ENCODE measurements around the gene PACS2. TPM values are rescaled to one million over a fixed set of nuclear protein-coding genes. Genes with fewer than 3 reads are reported as not detected.

Gene PACS2
- total RNA-seq, 4 donors from 2014 or later = 59.8 to 97.4 (median 71.2) TPM

DNA sequence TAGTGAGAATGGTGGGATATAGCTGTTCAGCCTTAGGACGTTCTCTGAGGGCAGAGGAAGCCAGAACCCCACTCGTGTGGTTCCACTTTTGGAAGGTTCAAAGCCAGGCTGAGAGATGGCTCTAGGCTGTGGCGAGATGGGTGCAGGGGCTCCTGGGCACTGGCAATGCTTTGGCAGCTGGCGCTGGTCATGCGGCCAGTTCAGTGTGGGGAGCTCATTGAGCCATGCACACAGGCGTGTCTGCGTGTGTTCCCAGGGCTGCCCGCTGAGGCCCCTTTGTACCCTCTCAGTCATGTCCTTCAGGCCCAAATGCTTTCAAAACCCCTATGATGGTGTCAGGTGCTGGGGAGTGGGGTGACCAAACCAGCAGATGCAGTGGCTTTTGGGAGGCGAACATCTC lies 85.5 kb downstream of the PACS2 start:
- TF ChIP-seq POLR2A (IDR thresholded peaks at IDR 0.05; ENCODE audit: low read depth) (no peak), POLR2AphosphoS5 (IDR thresholded peaks at IDR 0.05) (no peak), EP300 (IDR thresholded peaks at IDR 0.05) (no peak)
- TF ChIP-seq, protein P1, sequence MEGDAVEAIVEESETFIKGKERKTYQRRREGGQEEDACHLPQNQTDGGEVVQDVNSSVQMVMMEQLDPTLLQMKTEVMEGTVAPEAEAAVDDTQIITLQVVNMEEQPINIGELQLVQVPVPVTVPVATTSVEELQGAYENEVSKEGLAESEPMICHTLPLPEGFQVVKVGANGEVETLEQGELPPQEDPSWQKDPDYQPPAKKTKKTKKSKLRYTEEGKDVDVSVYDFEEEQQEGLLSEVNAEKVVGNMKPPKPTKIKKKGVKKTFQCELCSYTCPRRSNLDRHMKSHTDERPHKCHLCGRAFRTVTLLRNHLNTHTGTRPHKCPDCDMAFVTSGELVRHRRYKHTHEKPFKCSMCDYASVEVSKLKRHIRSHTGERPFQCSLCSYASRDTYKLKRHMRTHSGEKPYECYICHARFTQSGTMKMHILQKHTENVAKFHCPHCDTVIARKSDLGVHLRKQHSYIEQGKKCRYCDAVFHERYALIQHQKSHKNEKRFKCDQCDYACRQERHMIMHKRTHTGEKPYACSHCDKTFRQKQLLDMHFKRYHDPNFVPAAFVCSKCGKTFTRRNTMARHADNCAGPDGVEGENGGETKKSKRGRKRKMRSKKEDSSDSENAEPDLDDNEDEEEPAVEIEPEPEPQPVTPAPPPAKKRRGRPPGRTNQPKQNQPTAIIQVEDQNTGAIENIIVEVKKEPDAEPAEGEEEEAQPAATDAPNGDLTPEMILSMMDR (IDR thresholded peaks at IDR 0.05) = no peak
- peaks cover 0 to 12% (median 0%) of the 10 kb centered on the region in 4 donors for H3K9me3 ChIP-seq
- no peak overlapping the region for H3K4me3 ChIP-seq
- H3K27me3 ChIP-seq = no peaks in the 10 kb centered on the region
- peaks cover 21 to 34% (median 27%) of the 10 kb centered on the region in 4 donors for H3K4me1 ChIP-seq
- peaks cover 0 to 23% (median 11%) of the 10 kb centered on the region in 4 donors for H3K36me3 ChIP-seq
- intact Hi-C loops (cut with DNase I) = no loop called here
- H3K27ac ChIP-seq (replicated peaks in 1 of 4) = no peak overlapping the region
- WGBS = 100% methylated on average over 2 of the region's 9 CpGs
- DNase-seq (ENCODE audit: extremely low spot score) = no peak

DNA sequence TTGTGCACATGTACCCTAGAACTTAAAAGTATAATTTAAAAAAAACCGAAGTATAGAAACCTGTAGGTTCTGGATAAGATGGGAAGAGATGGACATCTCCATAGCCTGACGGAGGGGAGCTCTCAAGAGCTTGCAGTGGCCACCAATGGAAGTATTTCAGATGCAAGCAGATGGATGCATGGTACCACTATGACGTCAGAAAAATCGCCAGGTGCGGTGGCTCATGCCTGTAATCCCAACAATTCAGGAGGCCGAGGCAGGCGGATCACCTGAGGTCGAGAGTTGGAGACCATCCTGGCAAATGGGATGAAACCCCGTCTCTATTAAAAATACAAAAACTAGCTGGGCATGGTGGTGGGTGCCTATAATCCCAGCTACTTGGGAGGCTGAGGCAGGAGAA lies 87.2 kb downstream of the PACS2 start:
- peaks cover 21 to 33% (median 26%) of the 10 kb centered on the region in 4 donors for H3K4me1 ChIP-seq
- H3K27me3 ChIP-seq = no peaks in the 10 kb centered on the region
- TF ChIP-seq POLR2AphosphoS5 (IDR thresholded peaks at IDR 0.05) = no peak
- no peak for TF ChIP-seq EP300 (IDR thresholded peaks at IDR 0.05)
- TF ChIP-seq POLR2A (IDR thresholded peaks at IDR 0.05; ENCODE audit: low read depth) = no peak
- TF ChIP-seq, protein P1 (IDR thresholded peaks at IDR 0.05) = no peak
- peaks cover 0 to 17% (median 0%) of the 10 kb centered on the region in 4 donors for H3K9me3 ChIP-seq
- intact Hi-C loops (cut with DNase I) = no loop called here
- no peak for DNase-seq (ENCODE audit: extremely low spot score)
- H3K36me3 ChIP-seq = peaks cover 0 to 19% (median 9%) of the 10 kb centered on the region in 4 donors
- 99% methylated on average over 9 of the region's 9 CpGs for WGBS
- H3K27ac ChIP-seq (replicated peaks in 1 of 4) = no peak overlapping the region
- no peak overlapping the region for H3K4me3 ChIP-seq

DNA sequence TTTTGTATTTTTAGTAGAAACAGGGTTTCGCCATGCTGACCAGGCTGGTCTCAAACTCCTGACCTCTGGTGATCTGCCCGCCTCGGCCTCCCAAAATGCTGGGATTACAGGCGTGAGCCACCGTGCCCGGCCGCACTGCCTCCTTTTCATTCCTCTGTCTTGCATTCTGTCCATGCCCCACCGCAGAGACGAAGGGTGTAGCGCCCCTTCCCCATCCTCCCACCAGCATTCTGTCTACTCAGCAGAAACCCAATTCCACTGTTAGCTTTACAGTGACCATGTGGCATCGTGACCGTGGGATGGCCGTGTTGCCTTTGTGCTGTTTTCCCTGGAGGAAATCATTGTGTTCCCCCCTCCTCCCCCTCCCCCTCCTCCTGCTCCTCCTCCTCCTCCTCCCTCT lies 94.0 kb downstream of the PACS2 start:
- peaks cover 8 to 17% (median 14%) of the 10 kb centered on the region in 4 donors for H3K4me1 ChIP-seq
- no peak for DNase-seq (ENCODE audit: extremely low spot score)
- peaks cover 0 to 33% (median 8%) of the 10 kb centered on the region in 4 donors for H3K27me3 ChIP-seq
- no peak overlapping the region for H3K4me3 ChIP-seq
- TF ChIP-seq EP300 (IDR thresholded peaks at IDR 0.05) (no peak), POLR2A (IDR thresholded peaks at IDR 0.05; ENCODE audit: low read depth) (no peak), POLR2AphosphoS5 (IDR thresholded peaks at IDR 0.05) (no peak)
- TF ChIP-seq, protein P1 (IDR thresholded peaks at IDR 0.05) = no peak
- H3K36me3 ChIP-seq = no peaks in the 10 kb centered on the region
- intact Hi-C loops (cut with DNase I) = no loop called here
- H3K27ac ChIP-seq (replicated peaks in 1 of 4) = no peak overlapping the region
- WGBS = 85% methylated on average over 13 of the region's 13 CpGs
- peaks cover 0 to 8% (median 0%) of the 10 kb centered on the region in 4 donors for H3K9me3 ChIP-seq

DNA sequence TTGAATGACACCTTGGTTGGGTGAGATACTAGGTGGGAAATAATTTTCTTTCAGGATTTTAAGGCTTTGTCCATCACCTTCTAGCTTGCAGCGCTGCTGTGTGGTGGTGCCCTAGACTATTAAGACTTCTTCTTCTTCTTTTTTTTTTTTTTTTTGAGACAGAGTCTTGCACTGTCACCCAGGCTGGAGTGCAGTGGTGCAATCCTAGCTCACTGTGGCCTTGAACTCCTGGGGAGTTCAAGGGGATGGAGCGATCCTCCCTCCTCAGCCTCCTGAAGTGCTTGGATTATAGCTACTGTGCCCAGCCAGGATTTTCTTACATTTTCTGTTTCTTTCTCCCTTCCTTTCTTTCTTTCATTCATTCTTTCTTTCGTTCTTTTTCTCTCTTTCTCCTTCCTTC lies 94.8 kb downstream of the PACS2 start:
- Histone ChIP-seq H3K4me1 (peaks cover 10 to 19% (median 15%) of the 10 kb centered on the region in 4 donors), H3K4me3 (no peak overlapping the region), H3K9me3 (peaks cover 0 to 8% (median 0%) of the 10 kb centered on the region in 4 donors), H3K27me3 (peaks cover 0 to 34% (median 8%) of the 10 kb centered on the region in 4 donors), H3K27ac (replicated peaks in 1 of 4) (no peak overlapping the region), H3K36me3 (no peaks in the 10 kb centered on the region)
- WGBS = 84% methylated on average over 3 of the region's 3 CpGs
- no peak for TF ChIP-seq EP300 (IDR thresholded peaks at IDR 0.05)
- no peak for TF ChIP-seq POLR2A (IDR thresholded peaks at IDR 0.05; ENCODE audit: low read depth)
- TF ChIP-seq, protein P1 (IDR thresholded peaks at IDR 0.05) = no peak
- no peak for TF ChIP-seq POLR2AphosphoS5 (IDR thresholded peaks at IDR 0.05)
- DNase-seq (ENCODE audit: extremely low spot score) = no peak
- intact Hi-C loops (cut with DNase I) = no loop called here

DNA sequence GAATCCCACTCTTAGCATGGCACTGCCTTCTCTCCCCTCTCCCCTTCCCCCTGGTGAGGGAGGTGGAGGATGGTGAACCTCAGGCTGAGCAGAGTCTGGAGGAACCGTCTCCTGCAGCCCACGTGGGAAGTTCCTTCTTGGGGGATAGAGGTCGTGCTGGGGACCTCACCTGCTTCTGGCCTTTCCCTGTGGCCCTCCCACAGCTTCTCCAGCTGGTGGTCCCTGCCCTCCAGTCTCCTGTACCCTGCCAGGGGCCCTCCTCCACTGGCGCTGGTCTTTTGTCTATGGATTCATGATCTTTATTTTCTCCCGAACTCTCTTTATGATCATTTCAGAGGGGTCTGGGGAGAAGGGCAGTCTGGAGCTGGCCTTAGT lies 96.1 kb downstream of the PACS2 start:
- peaks cover 0 to 34% (median 8%) of the 10 kb centered on the region in 4 donors for H3K27me3 ChIP-seq
- peak overlapping the region; percentile 42 to 54 (median 44) for H3K4me3 ChIP-seq
- peaks cover 18 to 32% (median 25%) of the 10 kb centered on the region in 4 donors for H3K4me1 ChIP-seq
- H3K27ac ChIP-seq (replicated peaks in 1 of 4) = no peak overlapping the region
- H3K9me3 ChIP-seq = no peaks in the 10 kb centered on the region
- WGBS = 45% methylated on average over 5 of the region's 5 CpGs
- no peaks in the 10 kb centered on the region for H3K36me3 ChIP-seq
- no peak for DNase-seq (ENCODE audit: extremely low spot score)
- no peak for TF ChIP-seq POLR2AphosphoS5 (IDR thresholded peaks at IDR 0.05)
- TF ChIP-seq EP300 (IDR thresholded peaks at IDR 0.05) = no peak
- TF ChIP-seq, protein P1 (IDR thresholded peaks at IDR 0.05) = no peak
- no peak for TF ChIP-seq POLR2A (IDR thresholded peaks at IDR 0.05; ENCODE audit: low read depth)
- intact Hi-C loops (cut with DNase I) = no loop called here

Data from esophagus muscularis mucosa (tissue), 4 donors.